Psoas muscle (tissue), 8 donors: ENCODE results near the gene C5. TPM values are rescaled to one million over a fixed set of nuclear protein-coding genes. Genes with fewer than 3 reads are reported as not detected.

Source experiments
- ATAC-seq, 4 donors: fragments of 200-7000 bp; cut with Tn5 transposase; one replicate each; pipeline ENCODE4 v1.9.1; 2020; ENCODE audit warnings: moderate library complexity in 3 of 4, mild to moderate bottlenecking in 2 of 4
- DNase-seq, 2 donors: peaks; one replicate each; pipeline ENCODE4 v3.0.0-alpha.2; 2020
- H3K27ac ChIP-seq: fragments of 200-600 bp; one replicate; pipeline ENCODE4 v1.8.0; 2022
- H3K27me3 ChIP-seq, 3 donors: fragments of 200-600 bp in 1 of 3; one replicate each; pipeline versions ENCODE4 v1.6.1 to v1.8.0; 2013 to 2022; ENCODE audit warnings: low read length in 2 of 3, mild to moderate bottlenecking in 2 of 3, moderate library complexity in 1 of 3; ENCODE audit not compliant: insufficient read depth in 3 of 3
- H3K36me3 ChIP-seq, 2 donors: fragments of 200-600 bp in 1 of 2; one replicate each; pipeline versions ENCODE4 v1.6.1 to v1.8.0; 2013 to 2022; ENCODE audit warnings: low read depth in 1 of 2, mild to moderate bottlenecking in 1 of 2, moderate library complexity in 1 of 2; ENCODE audit not compliant: insufficient read depth in 1 of 2
- H3K4me1 ChIP-seq: fragments of 200-600 bp; one replicate; pipeline ENCODE4 v1.8.0; 2022
- H3K4me3 ChIP-seq: fragments of 200-600 bp; one replicate; pipeline ENCODE4 v1.8.0; 2022; ENCODE audit warnings: mild to moderate bottlenecking
- H3K9me3 ChIP-seq: fragments of 200-600 bp; one replicate; pipeline ENCODE4 v1.8.0; 2022
- CTCF ChIP-seq: fragments of 200-600 bp; IDR thresholded peaks from one replicate; pipeline ENCODE4 v1.8.0; 2022; ENCODE audit warnings: antibody characterized with exemption
- WGBS, 3 donors: extraction: QIAGEN DNeasy Blood & Tissue Kit; methylation state at CpG; one replicate each; pipeline versions ENCODE4 v1.1.6 to v1.1.7; 2013; 5-methylcytosine and 5-hydroxymethylcytosine counted together
- intact Hi-C, 2 donors: fragments of 100-400 bp; cut with DNase I; formaldehyde crosslinking; loops; one replicate each; pipeline versions ENCODE4 v1.11.0 to v1.14.2; 2022
- polyA plus RNA-seq, 3 donors: library from polyadenylated mRNA; stranded (reverse); fragments of 200-250 nt; gene quantifications; one replicate each; pipeline ENCODE4 v1.2.3, GENCODE V29; 2013
- total RNA-seq, 4 donors: library from RNA; stranded (reverse); fragmentation: NEBNext Ultra II Directional in 2 of 4; extraction: Animal tissue kit (Norgen Biotek cat#: 25700) in 2 of 4; gene quantifications; one replicate each; pipeline versions ENCODE4 v1.2.1 to v1.2.4, GENCODE V29; 2021 to 2023
- donor health status: healthy with polysubstance abuse.
- donor health status: DM: no; HTN: no; CAD: no; lungs with moderate emphysema.
- donor health status: Bipolar disorder and iron deficiency.
- donor health status: healthy.
- donor health status: DM: yes; HTN: yes; CAD: no.
- donor health status: DM: no; HTN: no; CAD: no.
- donor health status: DM: no; HTN: no; CAD: no.
- donor health status: DM: yes; HTN: yes; CAD: no.

The C5 gene
- total and polyA plus RNA-seq, 7 donors: 0.13 to 1.1 (median 0.39) TPM

- Histone ChIP-seq H3K9me3 (no peaks in the 10 kb centered on the region), H3K36me3 (peaks cover 0 to 8% of the 10 kb centered on the region in 2 donors), H3K4me3 (no peak overlapping the region), H3K27me3 (no peaks in the 10 kb centered on the region), H3K4me1 (no peaks in the 10 kb centered on the region), H3K27ac (no peak overlapping the region)
- 49 to 61% (median 56%) methylated on average over 3 of the region's 3 CpGs for WGBS, 3 donors
- ATAC-seq (no peak), DNase-seq (no peak)
- TF ChIP-seq CTCF: no peak
- intact Hi-C loops: no loop called here
These were observed 135.7 kb downstream of the C5 start for GRCh38 chr9:120914396-120914795.

- Histone ChIP-seq H3K27ac (no peak overlapping the region), H3K27me3 (no peaks in the 10 kb centered on the region), H3K9me3 (no peaks in the 10 kb centered on the region), H3K4me3 (no peak overlapping the region), H3K4me1 (no peaks in the 10 kb centered on the region), H3K36me3 (peaks cover 0 to 8% of the 10 kb centered on the region in 2 donors)
- DNase-seq: no peak
- 88 to 92% (median 88%) methylated on average over 4 of the region's 4 CpGs for WGBS, 3 donors
- ATAC-seq: no peak
- intact Hi-C loops: no loop called here
- TF ChIP-seq CTCF: no peak
These were observed 136.3 kb downstream of the C5 start for GRCh38 chr9:120913647-120914264.

- no peak for TF ChIP-seq CTCF
- Histone ChIP-seq H3K27me3 (no peaks in the 10 kb centered on the region), H3K4me3 (no peak overlapping the region), H3K27ac (no peak overlapping the region), H3K36me3 (peaks cover 0 to 8% of the 10 kb centered on the region in 2 donors), H3K4me1 (no peaks in the 10 kb centered on the region), H3K9me3 (no peaks in the 10 kb centered on the region)
- DNase-seq: no peak
- no peak for ATAC-seq
- WGBS, 3 donors: 90 to 96% (median 94%) methylated on average over 13 of the region's 13 CpGs
- intact Hi-C loops: no loop called here
These were observed 137.0 kb downstream of the C5 start for GRCh38 chr9:120912958-120913646.

DNA sequence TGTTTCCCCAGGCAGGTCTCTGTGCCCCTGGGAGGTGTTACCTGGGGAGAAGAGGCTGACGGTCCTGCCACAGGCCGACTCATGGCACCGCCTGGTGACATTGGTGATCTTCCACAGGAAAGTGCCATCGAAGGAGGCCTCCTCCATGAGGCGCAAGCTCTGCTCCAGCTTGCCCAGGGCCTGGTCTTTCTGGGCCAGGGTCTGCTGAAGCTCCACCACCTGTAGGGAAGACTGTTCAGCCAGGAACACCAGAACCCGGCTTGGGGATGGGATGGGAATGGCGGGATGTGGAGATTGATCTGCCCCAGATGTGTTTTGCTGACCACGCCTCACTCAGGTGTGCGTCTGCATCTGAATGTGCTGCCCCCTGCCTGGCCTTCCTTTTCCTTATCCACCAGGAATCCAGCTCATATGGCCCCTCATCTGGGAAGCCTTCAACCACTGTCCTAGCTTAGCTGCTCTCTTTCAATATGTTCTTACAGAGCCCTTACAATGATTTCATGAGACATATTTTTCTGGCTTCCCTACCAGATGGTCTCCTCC lies 138.7 kb downstream of the C5 start:
- Histone ChIP-seq H3K9me3 (no peaks in the 10 kb centered on the region), H3K27me3 (no peaks in the 10 kb centered on the region), H3K4me1 (no peaks in the 10 kb centered on the region), H3K4me3 (no peak overlapping the region), H3K27ac (no peak overlapping the region), H3K36me3 (peaks cover 0 to 8% of the 10 kb centered on the region in 2 donors)
- TF ChIP-seq CTCF: no peak
- DNase-seq: no peak
- WGBS, 3 donors: 92 to 94% (median 92%) methylated on average over 9 of the region's 9 CpGs
- ATAC-seq: no peak
- intact Hi-C loops: no loop called here
